C4-2B (cell line): ENCODE results near the gene ALPI.

Experiments used
- CTCF ChIP-seq: fragments of 450-650 bp; conservative IDR thresholded peaks from 2 replicates; pipeline ENCODE4 v1.5.1; 2017; ENCODE audit warnings: mild to moderate bottlenecking
- ZFX ChIP-seq: fragments of 450-650 bp; IDR thresholded peaks from 2 replicates; pipeline ENCODE4 v1.6.1; 2017

DNA sequence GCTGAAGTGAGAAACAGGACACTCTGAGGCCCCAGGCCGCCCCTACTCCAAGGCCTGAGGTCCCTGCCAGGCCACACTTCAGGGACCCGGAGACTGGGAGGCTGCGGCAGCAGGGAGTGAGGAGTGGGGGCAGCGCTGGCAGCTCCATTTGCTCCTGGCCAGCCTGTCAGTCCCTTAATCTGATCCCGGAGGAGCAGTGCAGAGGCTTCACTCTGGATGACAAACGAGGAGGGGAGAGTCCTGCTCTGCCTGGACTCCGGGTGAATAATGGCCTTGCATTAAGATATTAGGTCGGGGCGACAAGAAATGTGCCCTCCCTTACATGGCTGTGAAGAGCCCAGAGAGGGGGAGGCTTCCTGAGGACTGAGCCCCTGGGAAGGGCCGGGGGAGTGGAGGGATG lies 49.9 kb downstream of the ALPI start:
- no peak for TF ChIP-seq CTCF
- TF ChIP-seq ZFX: no peak
